Measurements from ENCODE around the gene GAA.

- TF ChIP-seq CTCF (IDR thresholded peaks at IDR 0.05; ENCODE audit: low read length), result no peak
- TF ChIP-seq EZH2 (IDR thresholded peaks at IDR 0.05; ENCODE audit: borderline replicate concordance, low read length), result no peak
These were observed 62.8 kb downstream of the GAA start for GRCh38 chr17:80164185-80164584.

Data from OCI-LY1 (cell line).